ENCODE measurements around the gene ZNF35. TPM values are rescaled to one million over a fixed set of nuclear protein-coding genes. Genes with fewer than 3 reads are reported as not detected.

ZNF35 gene
- total and polyA plus RNA-seq, 2 of the 13 experiments (the other 11 are each of a cell fraction or from before 2014, with no cell fraction given), result 0.20 to 0.22 TPM

GRCh38 chr3:44685128-44685800 lies 36.7 kb downstream of the ZNF35 start:
- Histone ChIP-seq H4K20me1 (ENCODE audit: insufficient read depth, low read length) (no peaks in the 10 kb centered on the region), H3K4me1 (ENCODE audit: insufficient read depth, low read length) (no peaks in the 10 kb centered on the region), H2AFZ (ENCODE audit: low read length) (no peak overlapping the region), H3K27ac (ENCODE audit: extremely low read length, insufficient read depth, low read length) (no peak overlapping the region), H3K36me3 (replicated peaks in 1 of 2; ENCODE audit: control insufficient read depth in 1 of 2, insufficient read depth in 2 of 2, low read length in 2 of 2) (no peaks in the 10 kb centered on the region), H3K4me2 (ENCODE audit: low read depth, low read length) (no peak overlapping the region), H3K9me3 (ENCODE audit: low read length) (no peaks in the 10 kb centered on the region), H3K79me2 (ENCODE audit: insufficient read depth, low read length) (no peaks in the 10 kb centered on the region), H3K4me3 (replicated peaks in 1 of 3; ENCODE audit: insufficient read depth in 1 of 3, low read depth in 2 of 3, low read length in 3 of 3) (no peak overlapping the region), H3K27me3 (ENCODE audit: control insufficient read depth in 1 of 2, insufficient read depth in 2 of 2, low read length in 2 of 2) (peaks cover 1 to 26% of the 10 kb centered on the region in 2 experiments; a peak in 3 of 5 replicates), H3K9ac (ENCODE audit: insufficient read depth, low read depth, low read length) (no peak overlapping the region)
- no peak for TF ChIP-seq TBP (CRISPR knock-in tag; IDR thresholded peaks at IDR 0.05)
- BruUV-seq (replicated peaks), result no TSS peak
- in situ Hi-C loops (cut with HindIII; ENCODE audit: extremely low pct_ligation_motif_present, low pct_unique_long_range_greater_than_20kb) (no loop called here), intact Hi-C loops (cut with micrococcal nuclease; ENCODE audit: unreplicated experiment) (no loop called here)
- ATAC-seq (no peak), DNase-seq (ENCODE audit: low spot score) (no peak), FAIRE-seq (no peak)
- POLR2A ChIA-PET, result no interaction called here
- WGBS (ENCODE audit: low lambda C conversion rate), result 59% methylated on average over 18 of the region's 48 CpGs
- CTCF ChIA-PET (ENCODE audit: low intra/inter-chr PET ratio, low total read pairs), result no interaction called here

GRCh38 chr3:44687898-44688297 lies 39.4 kb downstream of the ZNF35 start:
- DNase-seq (ENCODE audit: low spot score) (no peak), FAIRE-seq (no peak), ATAC-seq (no peak)
- intact Hi-C loops (cut with micrococcal nuclease; ENCODE audit: unreplicated experiment), result no loop called here
- H4K20me1 ChIP-seq (ENCODE audit: insufficient read depth, low read length), result no peaks in the 10 kb centered on the region
- H3K27ac ChIP-seq (ENCODE audit: extremely low read length, insufficient read depth, low read length), result no peak overlapping the region
- BruUV-seq (replicated peaks), result no TSS peak
- no peaks in the 10 kb centered on the region for H3K36me3 ChIP-seq (replicated peaks in 1 of 2; ENCODE audit: control insufficient read depth in 1 of 2, insufficient read depth in 2 of 2, low read length in 2 of 2)
- no peaks in the 10 kb centered on the region for H3K9me3 ChIP-seq (ENCODE audit: low read length)
- H3K27me3 ChIP-seq (ENCODE audit: control insufficient read depth in 1 of 2, insufficient read depth in 2 of 2, low read length in 2 of 2), result peaks cover 1 to 26% of the 10 kb centered on the region in 2 experiments; a peak in 3 of 5 replicates
- H3K4me1 ChIP-seq (ENCODE audit: insufficient read depth, low read length), result no peaks in the 10 kb centered on the region
- CTCF ChIA-PET (ENCODE audit: low intra/inter-chr PET ratio, low total read pairs), result no interaction called here
- no peak overlapping the region for H3K4me3 ChIP-seq (replicated peaks in 1 of 3; ENCODE audit: insufficient read depth in 1 of 3, low read depth in 2 of 3, low read length in 3 of 3)
- no peak overlapping the region for H3K9ac ChIP-seq (ENCODE audit: insufficient read depth, low read depth, low read length)
- no peak overlapping the region for H2AFZ ChIP-seq (ENCODE audit: low read length)
- in situ Hi-C loops (cut with HindIII; ENCODE audit: extremely low pct_ligation_motif_present, low pct_unique_long_range_greater_than_20kb), result no loop called here
- no peak overlapping the region for H3K4me2 ChIP-seq (ENCODE audit: low read depth, low read length)
- 0% methylated on average over 1 of the region's 1 CpG for WGBS (ENCODE audit: low lambda C conversion rate)
- POLR2A ChIA-PET, result no interaction called here
- no peaks in the 10 kb centered on the region for H3K79me2 ChIP-seq (ENCODE audit: insufficient read depth, low read length)
- TF ChIP-seq GATAD1 (CRISPR knock-in tag; IDR thresholded peaks at IDR 0.05), result no peak
- TF ChIP-seq HNRNPH1 (optimal IDR thresholded peaks at IDR 0.05; ENCODE audit: low read depth, low read length), result no peak
- TF ChIP-seq ZNF12 (CRISPR knock-in tag; IDR thresholded peaks at IDR 0.05), result no peak
- TF ChIP-seq HDAC1 (CRISPR knock-in tag; IDR thresholded peaks at IDR 0.05), result no peak
- no peak for TF ChIP-seq ZNF207 (IDR thresholded peaks at IDR 0.05; ENCODE audit: borderline replicate concordance)
- TF ChIP-seq ZNF609 (CRISPR knock-in tag; IDR thresholded peaks at IDR 0.05; ENCODE audit: borderline replicate concordance), result no peak
- TF ChIP-seq ZSCAN5A (CRISPR knock-in tag; IDR thresholded peaks at IDR 0.05; ENCODE audit: borderline replicate concordance), result no peak
- no peak for TF ChIP-seq SAFB2 (CRISPR knock-in tag; IDR thresholded peaks at IDR 0.05; ENCODE audit: borderline replicate concordance, low read depth)
- no peak for TF ChIP-seq HNF4A (CRISPR knock-in tag; IDR thresholded peaks at IDR 0.05)
